Measurements from ENCODE around the gene GRIN3B. TPM values are rescaled to one million over a fixed set of nuclear protein-coding genes. Genes with fewer than 3 reads are reported as not detected.

Gene GRIN3B
- total and polyA plus RNA-seq, 9 of the 15 experiments (the other 6 are each of a cell fraction or from before 2014, with no cell fraction given), result 0.06 to 0.95 (median 0.19) TPM; not detected in 6

- TF ChIP-seq RREB1 (CRISPR knock-in tag; IDR thresholded peaks at IDR 0.05), result no peak
- no peak for TF ChIP-seq POLR3G (IDR thresholded peaks at IDR 0.05; ENCODE audit: extremely low read depth, insufficient read length, insufficient replicate concordance)
- peak; percentile 93 for TF ChIP-seq ZBTB7A (IDR thresholded peaks at IDR 0.05; ENCODE audit: borderline replicate concordance, control insufficient read depth, low read depth, low read length)
- TF ChIP-seq RB1 (IDR thresholded peaks at IDR 0.05; ENCODE audit: low read depth), result no peak
- TF ChIP-seq SAFB2 (IDR thresholded peaks at IDR 0.05; ENCODE audit: borderline replicate concordance, low read depth, low read length, severe bottlenecking), result no peak
- TF ChIP-seq CSDE1 (IDR thresholded peaks at IDR 0.05), result no peak
- peak; percentile 74 for TF ChIP-seq RBFOX2 (IDR thresholded peaks at IDR 0.05; ENCODE audit: low read depth, low read length)
- TF ChIP-seq PKNOX1 (IDR thresholded peaks at IDR 0.05), result no peak; the same call in 1 of the 2 replicates
- TF ChIP-seq ZBTB40 (IDR thresholded peaks at IDR 0.05), result peak; percentile 58; the same call in 1 of the 2 replicates
- TF ChIP-seq ZBTB40 (CRISPR knock-in tag; IDR thresholded peaks at IDR 0.05), result no peak
These were observed 41.8 kb downstream of the GRIN3B start (continued) for GRCh38 chr19:1041835-1042685.

All from K562 (cell line).